H1 (cell line): Measurements from ENCODE around the gene MFSD6L. TPM values are rescaled to one million over a fixed set of nuclear protein-coding genes. Genes with fewer than 3 reads are reported as not detected.

ENCODE experiments used
- CTCF ChIA-PET: fragments of 300-600 bp; sonication (Branson Sonifier 250); formaldehyde crosslinking; loops from one replicate; lab custom pipeline; 2021; ENCODE audit not compliant: partially characterized antibody; lab: Charles Lee
- POLR2A ChIA-PET: fragments of 300-600 bp; sonication (Branson Sonifier 250); formaldehyde crosslinking; loops from one replicate; lab custom pipeline; 2021; ENCODE audit warnings: inconsistent platforms; ENCODE audit not compliant: partially characterized antibody; lab: Charles Lee
- DNase-seq, 2 experiments: peaks; one replicate each; pipeline versions ENCODE4 v3.0.0 to v3.0.0-alpha.2; 2010 to 2022; ENCODE audit warnings: low spot score in 2 of 2, low read depth in 1 of 2, mixed read lengths in 1 of 2
- FAIRE-seq: peaks from 2 replicates; lab custom pipeline; 2011; peaks lifted over from hg19 to GRCh38; lab: Jason Lieb, UNC
- H2AFZ ChIP-seq: 2 replicates; pipeline ENCODE4 v1.8.1; 2012; ENCODE audit warnings: low read length, inconsistent platforms
- H2AK5ac ChIP-seq: 2 replicates; pipeline ENCODE4 v1.6.1; 2013; ENCODE audit warnings: low read depth, low read length
- H2BK120ac ChIP-seq: replicated peaks from 2 replicates; pipeline ENCODE3; 2013; ENCODE audit warnings: low read depth, low read length, inconsistent platforms
- H2BK12ac ChIP-seq: 2 replicates; pipeline ENCODE4 v1.6.1; 2013; ENCODE audit warnings: low read depth, low read length
- H2BK15ac ChIP-seq: 2 replicates; pipeline ENCODE4 v1.6.1; 2013; ENCODE audit warnings: low read length
- H2BK20ac ChIP-seq: 2 replicates; pipeline ENCODE4 v1.6.1; 2013; ENCODE audit warnings: low read length
- H2BK5ac ChIP-seq: 2 replicates; pipeline ENCODE4 v1.6.1; 2013; ENCODE audit warnings: low read depth, low read length
- H3K14ac ChIP-seq: 2 replicates; pipeline ENCODE4 v1.6.1; 2013; ENCODE audit warnings: inconsistent platforms; ENCODE audit not compliant: insufficient read length
- H3K18ac ChIP-seq: 2 replicates; pipeline ENCODE4 v1.6.1; 2013; ENCODE audit warnings: low read length; ENCODE audit errors: extremely low read depth
- H3K23ac ChIP-seq: 2 replicates; pipeline ENCODE4 v1.6.1; 2013; ENCODE audit warnings: inconsistent platforms; ENCODE audit not compliant: insufficient read length
- H3K23me2 ChIP-seq: 2 replicates; pipeline ENCODE4 v1.6.1; 2013; ENCODE audit warnings: low read depth, low read length
- H3K27ac ChIP-seq: 2 replicates; pipeline ENCODE4 v1.6.1; 2011; ENCODE audit warnings: low read depth, low read length, inconsistent platforms
- H3K27me3 ChIP-seq, 4 experiments: replicated peaks in 1 of 4; 1 replicate in 1 of 4; 2 replicates in 3 of 4; pipeline versions ENCODE4 v1.6.1 to v1.8.1; 2011 to 2013; ENCODE audit warnings: low read length in 3 of 4, mild to moderate bottlenecking in 3 of 4, inconsistent platforms in 2 of 4, mixed read lengths in 2 of 4, moderate library complexity in 1 of 4; ENCODE audit not compliant: control insufficient read depth in 3 of 4, insufficient read depth in 3 of 4; ENCODE audit errors: extremely low read depth in 1 of 4
- H3K36me3 ChIP-seq, 4 experiments: 2 replicates each; pipeline versions ENCODE4 v1.6.1 to v1.8.1; 2011 to 2013; ENCODE audit warnings: mild to moderate bottlenecking in 4 of 4, low read length in 3 of 4, moderate library complexity in 2 of 4, control low read depth in 1 of 4, inconsistent platforms in 1 of 4; ENCODE audit not compliant: insufficient read depth in 4 of 4, control insufficient read depth in 2 of 4
- H3K4ac ChIP-seq: replicated peaks from 2 replicates; pipeline ENCODE3; 2013; ENCODE audit warnings: low read length, low read depth, mixed read lengths, inconsistent platforms; ENCODE audit not compliant: insufficient read length
- H3K4me1 ChIP-seq, 4 experiments: replicated peaks in 1 of 4; 1 replicate in 1 of 4; 2 replicates in 3 of 4; pipeline versions ENCODE4 v1.6.1 to v1.8.1; 2011 to 2013; ENCODE audit warnings: low read length in 3 of 4, inconsistent platforms in 2 of 4, mixed read lengths in 1 of 4; ENCODE audit not compliant: insufficient read depth in 4 of 4, control insufficient read depth in 3 of 4
- H3K4me2 ChIP-seq, 2 experiments: 2 replicates each; pipeline versions ENCODE4 v1.6.1 to v1.8.1; 2011 to 2013; ENCODE audit warnings: low read depth in 2 of 2, low read length in 2 of 2, control low read depth in 1 of 2, inconsistent platforms in 1 of 2, mild to moderate bottlenecking in 1 of 2; ENCODE audit not compliant: insufficient read depth in 1 of 2
- H3K4me3 ChIP-seq, 4 experiments: fragments of 200-600, 300-600 bp in 1 of 4; sonication (generic), shearing (Covaris generic), sonication (Bioruptor Twin) in 1 of 4; 2 replicates each; pipeline versions ENCODE4 v1.5.1 to v1.8.1; 2011 to 2016; ENCODE audit warnings: low read length in 4 of 4, low read depth in 3 of 4, control low read depth in 2 of 4, inconsistent platforms in 2 of 4, mild to moderate bottlenecking in 2 of 4, mixed read lengths in 1 of 4, moderate library complexity in 1 of 4; ENCODE audit not compliant: insufficient read depth in 2 of 4; ENCODE audit errors: extremely low read depth in 1 of 4
- H3K56ac ChIP-seq: replicated peaks from 2 replicates; pipeline ENCODE3; 2013; ENCODE audit warnings: low read depth, mild to moderate bottlenecking, mixed read lengths, low read length, inconsistent platforms; ENCODE audit not compliant: insufficient read length
- H3K79me1 ChIP-seq: 2 replicates; pipeline ENCODE4 v1.6.1; 2013; ENCODE audit warnings: low read depth, low read length, control low read depth
- H3K79me2 ChIP-seq, 2 experiments: 2 replicates each; pipeline versions ENCODE4 v1.6.1 to v1.8.1; 2012 to 2013; ENCODE audit warnings: low read length in 2 of 2, mild to moderate bottlenecking in 2 of 2, inconsistent platforms in 1 of 2; ENCODE audit not compliant: insufficient read depth in 2 of 2, control insufficient read depth in 1 of 2
- H3K9ac ChIP-seq, 4 experiments: replicated peaks in 1 of 4; 1 replicate in 1 of 4; 2 replicates in 3 of 4; pipeline versions ENCODE4 v1.6.1 to v1.8.1; 2011 to 2013; ENCODE audit warnings: low read depth in 3 of 4, low read length in 3 of 4, control low read depth in 2 of 4, mild to moderate bottlenecking in 2 of 4, moderate library complexity in 2 of 4, inconsistent platforms in 1 of 4; ENCODE audit errors: extremely low read depth in 1 of 4
- H3K9me3 ChIP-seq, 2 experiments: 2 replicates each; pipeline versions ENCODE4 v1.6.1 to v1.8.1; 2012 to 2013; ENCODE audit warnings: mild to moderate bottlenecking in 2 of 2, moderate library complexity in 2 of 2, control low read depth in 1 of 2, inconsistent platforms in 1 of 2, low read depth in 1 of 2, low read length in 1 of 2, mixed read lengths in 1 of 2; ENCODE audit not compliant: insufficient read depth in 2 of 2
- H4K20me1 ChIP-seq, 2 experiments: replicated peaks in 1 of 2; 2 replicates each; pipeline versions ENCODE3 to v1.8.1; 2011 to 2013; ENCODE audit warnings: inconsistent platforms in 2 of 2, low read length in 2 of 2, mild to moderate bottlenecking in 1 of 2; ENCODE audit not compliant: insufficient read depth in 2 of 2, control insufficient read depth in 1 of 2
- H4K5ac ChIP-seq: 2 replicates; pipeline ENCODE4 v1.6.1; 2013; ENCODE audit warnings: low read length, low read depth, mixed read lengths, inconsistent platforms; ENCODE audit not compliant: insufficient read length
- H4K8ac ChIP-seq: 2 replicates; pipeline ENCODE4 v1.8.0; 2013; ENCODE audit warnings: mild to moderate bottlenecking, moderate library complexity, low read length, inconsistent platforms; ENCODE audit not compliant: insufficient read depth; ENCODE audit errors: extremely low read depth
- H4K91ac ChIP-seq: replicated peaks from 2 replicates; pipeline ENCODE3; 2013; ENCODE audit warnings: low read length, mixed read lengths, inconsistent platforms; ENCODE audit not compliant: insufficient read length
- CEBPB ChIP-seq: IDR thresholded peaks from 2 replicates; pipeline ENCODE4 v1.6.1; 2012; ENCODE audit warnings: low read depth, low read length
- CHD1 ChIP-seq: IDR thresholded peaks from 2 replicates; pipeline ENCODE4 v1.6.1; 2012; ENCODE audit warnings: low read depth, low read length, improper control_type of control experiment
- KDM5A ChIP-seq: fragments of 200-600 bp; IDR thresholded peaks from 2 replicates; pipeline ENCODE4 v1.7.1; 2012; ENCODE audit warnings: mild to moderate bottlenecking, low read length, inconsistent platforms, mixed read lengths
- ZNF274 ChIP-seq: IDR thresholded peaks from 2 replicates; pipeline ENCODE4 v1.7.0; 2012; ENCODE audit warnings: low read length, borderline replicate concordance; ENCODE audit errors: extremely low read depth
- polyA plus RNA-seq, 7 experiments: library from polyadenylated mRNA; depleted of rRNA in 3 of 7; stranded (reverse) in 5 of 7; unstranded in 2 of 7; fragments of >200 nt in 5 of 7; fragments of 200-250 nt in 2 of 7; gene quantifications; 1 replicate in 5 of 7; 2 replicates in 1 of 7; 4 replicates in 1 of 7; pipeline versions ENCODE4 v1.2.1 to v1.2.3, GENCODE V29; 2011 to 2013; ENCODE audit warnings: missing spikeins in 2 of 7, mixed read lengths in 2 of 7
- total RNA-seq: library from RNA; stranded (reverse); fragmentation: NEBNext Ultra II Directional; extraction: Animal tissue kit (Norgen Biotek cat#: 25700); gene quantifications from 2 replicates; pipeline ENCODE4 v1.2.1, GENCODE V29; 2021
- TF ChIP-seq, protein P1 (sequence below), 3 experiments: IDR thresholded peaks; 1 replicate in 2 of 3; 2 replicates in 1 of 3; pipeline versions ENCODE4 v1.5.1 to v1.6.1; 2011; ENCODE audit warnings: low read length in 3 of 3, mild to moderate bottlenecking in 3 of 3, inconsistent platforms in 2 of 3, low read depth in 1 of 3, moderate library complexity in 1 of 3; ENCODE audit not compliant: insufficient read depth in 1 of 3; ENCODE audit errors: control extremely low read depth in 1 of 3

MFSD6L gene
- total and polyA plus RNA-seq, 2 of the 8 experiments (the other 6 are each of a cell fraction or from before 2014, with no cell fraction given): 2.6 to 2.7 TPM

GRCh38 chr17:8776248-8776647 is 22.9 kb downstream of the MFSD6L start:
- Histone ChIP-seq H3K79me1 (no peaks in the 10 kb centered on the region), H3K4me2 (no peak overlapping the region), H4K8ac (no peak overlapping the region), H2AFZ (no peak overlapping the region), H2BK12ac (no peak overlapping the region), H3K27me3 (no peaks in the 10 kb centered on the region), H4K5ac (no peak overlapping the region), H2BK5ac (no peak overlapping the region), H2BK15ac (no peak overlapping the region), H3K79me2 (no peaks in the 10 kb centered on the region), H3K18ac (no peak overlapping the region), H3K27ac (no peak overlapping the region), H2AK5ac (no peak overlapping the region), H4K20me1 (no peaks in the 10 kb centered on the region), H3K4me3 (no peak overlapping the region), H3K4ac (no peak overlapping the region), H3K9me3 (no peaks in the 10 kb centered on the region), H4K91ac (no peak overlapping the region), H3K14ac (no peak overlapping the region), H3K9ac (no peak overlapping the region), H3K56ac (no peak overlapping the region), H3K23ac (no peak overlapping the region), H2BK20ac (no peak overlapping the region), H3K4me1 (no peaks in the 10 kb centered on the region), H3K23me2 (no peaks in the 10 kb centered on the region), H3K36me3 (no peaks in the 10 kb centered on the region), H2BK120ac (no peak overlapping the region)
- ChIA-PET POLR2A (interaction anchor here (0.9 kb wide), 1 partner anchor 10 kb away, joined by 3 read pairs; no protein-coding TSS in a partner anchor), CTCF (interaction anchor here (1.0 to 1.7 kb wide), 7 partner anchors 9 to 107 kb away, joined by 3 to 10 read pairs (median 4); no protein-coding TSS in a partner anchor)
- TF ChIP-seq, protein P1, sequence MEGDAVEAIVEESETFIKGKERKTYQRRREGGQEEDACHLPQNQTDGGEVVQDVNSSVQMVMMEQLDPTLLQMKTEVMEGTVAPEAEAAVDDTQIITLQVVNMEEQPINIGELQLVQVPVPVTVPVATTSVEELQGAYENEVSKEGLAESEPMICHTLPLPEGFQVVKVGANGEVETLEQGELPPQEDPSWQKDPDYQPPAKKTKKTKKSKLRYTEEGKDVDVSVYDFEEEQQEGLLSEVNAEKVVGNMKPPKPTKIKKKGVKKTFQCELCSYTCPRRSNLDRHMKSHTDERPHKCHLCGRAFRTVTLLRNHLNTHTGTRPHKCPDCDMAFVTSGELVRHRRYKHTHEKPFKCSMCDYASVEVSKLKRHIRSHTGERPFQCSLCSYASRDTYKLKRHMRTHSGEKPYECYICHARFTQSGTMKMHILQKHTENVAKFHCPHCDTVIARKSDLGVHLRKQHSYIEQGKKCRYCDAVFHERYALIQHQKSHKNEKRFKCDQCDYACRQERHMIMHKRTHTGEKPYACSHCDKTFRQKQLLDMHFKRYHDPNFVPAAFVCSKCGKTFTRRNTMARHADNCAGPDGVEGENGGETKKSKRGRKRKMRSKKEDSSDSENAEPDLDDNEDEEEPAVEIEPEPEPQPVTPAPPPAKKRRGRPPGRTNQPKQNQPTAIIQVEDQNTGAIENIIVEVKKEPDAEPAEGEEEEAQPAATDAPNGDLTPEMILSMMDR (IDR thresholded peaks at IDR 0.05; ENCODE audit: control extremely low read depth in 1 of 3, insufficient read depth in 1 of 3, low read depth in 1 of 3, low read length in 3 of 3): no peak
- TF ChIP-seq KDM5A (no peak), ZNF274 (no peak), CHD1 (no peak), CEBPB (no peak)
- FAIRE-seq: no peak
- DNase-seq: peak in 1 of 2 experiments; percentile 13
